Ammon's horn (tissue), 1 donor: ENCODE data around the gene ARL5C.

Experiments
- DNase-seq: peaks from one replicate; pipeline ENCODE4 v3.0.0-alpha.2; 2016; ENCODE audit warnings: low spot score

Gene ARL5C, protein sequence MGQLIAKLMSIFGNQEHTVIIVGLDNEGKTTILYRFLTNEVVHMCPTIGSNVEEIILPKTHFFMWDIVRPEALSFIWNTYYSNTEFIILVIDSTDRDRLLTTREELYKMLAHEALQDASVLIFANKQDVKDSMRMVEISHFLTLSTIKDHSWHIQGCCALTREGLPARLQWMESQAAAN

DNA sequence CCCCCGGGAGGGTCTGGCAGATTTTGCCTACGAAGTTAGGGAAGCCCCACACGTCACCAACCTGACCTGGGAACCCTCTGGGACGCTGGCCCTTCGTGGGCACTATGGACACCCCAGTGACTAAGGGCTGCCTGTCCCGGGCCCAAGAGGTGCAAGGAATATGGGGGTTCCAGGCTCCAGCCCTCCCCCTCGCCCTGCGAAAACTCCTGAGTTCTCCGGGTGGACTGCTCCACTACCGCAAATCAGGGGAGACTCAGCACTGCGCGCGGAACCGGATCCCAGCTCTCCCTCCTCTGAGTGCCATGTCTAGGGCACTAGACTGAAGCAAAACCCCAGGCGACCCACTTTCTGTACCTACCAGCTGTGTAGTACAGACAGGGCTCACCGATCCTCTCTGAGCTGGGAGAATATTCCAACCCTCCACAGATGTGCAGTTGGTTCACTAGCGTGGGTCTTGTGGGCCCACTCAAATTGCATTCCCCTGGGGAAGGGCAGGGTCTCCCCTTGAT lies at the start of gene ARL5C:
Gene ARL5C (minus strand): TSS at position 321 of the 509 bp plus-strand sequence. CDS start 401 bp downstream, outside the sequence.
- no peak for DNase-seq

DNA sequence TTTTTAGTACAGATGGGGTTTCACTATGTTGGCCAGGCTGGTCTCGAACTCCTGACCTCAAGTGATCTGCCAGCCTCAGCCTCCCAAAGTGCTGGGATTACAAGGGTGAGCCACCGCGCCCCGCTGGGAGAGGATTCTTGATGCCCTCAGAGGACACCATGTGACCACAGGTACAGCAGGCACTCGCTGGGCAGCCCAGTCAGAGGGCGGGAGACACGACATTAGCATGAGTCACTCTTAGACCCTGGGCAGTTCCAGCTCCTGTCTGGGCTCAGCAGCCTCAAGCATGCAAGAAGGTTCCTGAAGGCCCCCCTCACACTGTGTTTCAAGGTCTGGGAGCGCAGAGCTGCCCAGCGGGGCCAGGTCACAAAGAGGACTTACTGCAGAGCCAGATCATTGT lies 47.9 kb upstream of the ARL5C start:
- DNase-seq: no peak

DNA sequence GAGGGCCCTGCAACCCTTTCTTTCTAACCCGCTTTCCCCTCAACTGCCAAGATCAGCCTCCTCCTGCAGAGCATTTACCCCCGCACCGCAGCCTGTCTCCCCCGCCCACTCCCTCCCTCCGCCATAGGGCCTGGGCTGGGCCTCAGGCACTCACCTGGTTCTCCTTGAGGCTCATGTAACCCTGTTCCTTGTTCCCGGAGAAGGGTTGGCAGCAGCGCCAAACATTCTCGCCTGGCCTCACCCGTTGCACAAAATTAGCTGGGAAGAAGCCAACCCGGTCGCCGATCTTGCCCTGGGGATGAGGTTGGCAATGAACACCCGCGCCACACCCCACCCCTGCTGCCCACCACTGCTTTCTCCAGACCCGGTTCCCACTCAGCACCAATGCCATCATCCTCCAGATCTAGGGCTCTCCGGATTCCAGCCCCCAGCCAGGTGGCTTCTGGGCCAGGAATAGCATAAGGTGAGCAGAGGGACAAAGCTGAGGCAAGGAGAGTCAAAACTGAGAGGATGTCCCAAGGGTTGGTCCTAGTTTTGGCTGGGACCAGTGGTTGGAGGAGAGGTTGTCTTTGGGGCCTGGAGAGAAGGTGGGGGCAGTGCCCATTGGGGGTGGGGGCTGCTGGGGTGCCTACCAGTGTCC lies 47.0 kb upstream of the ARL5C start:
- DNase-seq: no peak

DNA sequence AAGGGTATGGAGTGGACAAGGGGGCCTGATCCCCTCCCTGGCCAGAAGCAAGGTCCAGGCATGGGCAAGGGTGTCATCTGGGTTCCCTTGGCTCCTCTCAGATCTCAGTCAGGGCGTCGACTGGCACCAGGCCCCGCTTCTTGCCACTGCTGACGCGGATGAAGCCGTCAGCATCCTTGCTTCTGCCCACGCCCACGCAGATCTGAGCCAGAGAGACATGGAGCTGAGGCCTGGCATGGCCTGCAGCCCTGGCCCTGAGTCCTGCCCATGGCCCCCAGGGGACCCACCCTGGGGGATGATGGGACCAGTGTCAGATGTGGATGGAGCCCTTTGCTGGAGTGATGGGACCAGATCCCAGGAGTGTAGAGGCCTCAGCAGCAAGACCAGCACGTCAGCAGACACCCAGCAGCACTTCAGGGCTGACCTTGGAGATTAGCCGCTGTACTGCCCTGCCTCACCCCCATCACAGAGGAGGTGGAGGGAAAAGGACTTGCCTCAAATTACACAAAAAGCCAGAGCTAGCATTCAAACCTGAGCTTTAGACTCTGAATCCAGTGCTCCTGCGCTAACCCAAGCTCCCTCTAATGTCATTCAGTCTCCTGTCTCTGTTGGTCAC lies 46.3 kb upstream of the ARL5C start:
- DNase-seq: no peak

DNA sequence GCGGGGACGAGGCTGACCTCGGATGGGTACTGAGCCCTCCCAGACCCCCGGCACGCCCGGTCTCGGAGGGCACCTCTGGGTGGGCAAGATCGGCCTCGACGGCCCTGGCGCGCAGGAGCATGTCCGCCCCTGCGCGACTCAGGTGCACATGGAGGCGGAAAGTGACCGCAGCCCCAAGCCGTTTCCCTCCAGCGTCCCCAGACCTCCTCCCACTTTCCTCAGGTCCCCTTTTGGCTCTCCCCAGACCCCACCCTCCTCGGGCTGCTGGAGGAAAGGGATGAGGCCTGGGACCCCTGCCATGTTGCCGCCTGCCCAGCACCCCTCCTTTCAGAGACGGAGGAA lies 44.1 kb upstream of the ARL5C start:
- no peak for DNase-seq

DNA sequence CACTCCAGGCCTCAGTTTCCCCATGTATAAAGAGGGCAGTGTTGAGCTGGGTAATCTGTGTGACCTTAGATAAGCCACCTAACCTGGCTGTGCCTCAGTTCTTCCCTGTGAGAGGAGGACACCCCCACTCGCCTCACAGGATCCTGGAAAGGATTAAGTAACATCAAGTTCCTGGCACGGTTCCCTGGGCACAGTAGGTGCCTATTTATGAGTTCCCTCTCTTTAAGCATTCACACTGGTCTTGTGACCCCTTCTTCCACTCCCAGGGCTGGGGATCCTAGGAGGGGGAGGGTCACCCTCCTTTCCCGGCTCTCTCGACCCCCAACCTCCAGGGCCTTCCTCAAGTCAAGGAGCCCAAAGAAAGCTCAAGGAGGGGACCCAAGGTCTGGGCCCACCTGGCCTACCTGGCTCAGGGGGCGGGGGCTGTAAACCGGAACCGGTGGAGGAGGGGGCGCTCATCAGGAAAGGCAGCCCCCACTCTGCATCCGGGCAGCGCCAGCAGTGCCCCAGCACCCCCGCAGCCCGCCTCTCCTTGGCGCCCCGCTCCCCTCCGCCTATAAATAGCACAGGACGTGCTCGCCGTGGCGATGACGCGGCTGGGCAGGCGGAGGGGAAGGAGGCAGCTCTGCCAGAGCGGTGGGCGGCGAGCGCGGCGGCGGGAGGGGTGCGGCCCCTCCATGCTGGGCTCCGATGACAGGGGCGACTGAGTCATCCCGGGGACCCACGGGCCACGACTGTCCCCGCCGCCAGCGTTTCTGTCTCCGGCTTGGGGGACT lies 43.5 kb upstream of the ARL5C start:
- DNase-seq: no peak

DNA sequence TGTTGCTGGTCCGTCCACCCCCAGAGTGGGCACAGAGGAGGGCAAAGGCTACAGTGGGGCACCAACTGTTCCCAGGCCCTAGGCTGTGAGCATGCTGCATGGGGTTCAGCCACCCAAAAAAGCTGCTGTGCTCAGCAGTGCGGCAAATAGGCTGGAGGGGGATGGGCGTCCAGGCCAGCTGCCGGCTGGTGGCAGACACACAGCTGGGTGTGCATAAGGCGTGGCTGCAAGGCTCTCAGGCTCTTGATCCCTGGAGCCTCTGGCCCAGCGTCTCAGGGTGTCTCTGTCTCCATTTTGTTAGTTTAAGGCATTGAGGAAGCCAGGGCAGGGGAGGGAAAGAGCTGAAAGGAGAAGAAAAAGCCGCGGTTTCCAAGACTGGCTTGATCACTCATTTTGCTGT lies 42.9 kb upstream of the ARL5C start:
- DNase-seq: no peak

DNA sequence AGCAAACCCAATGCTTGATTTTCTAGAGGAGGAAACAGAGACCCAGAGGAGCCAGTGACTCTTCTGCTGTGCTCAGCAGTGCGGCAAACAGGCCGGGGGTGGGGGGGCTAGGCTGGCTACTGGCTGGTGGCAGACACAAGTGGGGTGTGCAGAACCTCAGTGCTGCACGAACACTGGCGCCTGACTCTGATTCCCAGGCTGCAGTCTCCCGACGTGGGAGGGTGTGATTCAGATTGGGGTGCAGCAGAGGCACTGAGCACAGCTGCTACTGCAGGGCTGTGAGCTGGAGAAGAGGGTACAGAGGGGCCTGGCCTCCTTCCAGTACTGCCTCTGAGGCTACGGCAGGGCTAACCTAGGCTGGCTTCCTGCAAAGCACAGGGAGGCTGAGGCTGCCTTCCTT lies 42.2 kb upstream of the ARL5C start:
- DNase-seq: peak; percentile 70

DNA sequence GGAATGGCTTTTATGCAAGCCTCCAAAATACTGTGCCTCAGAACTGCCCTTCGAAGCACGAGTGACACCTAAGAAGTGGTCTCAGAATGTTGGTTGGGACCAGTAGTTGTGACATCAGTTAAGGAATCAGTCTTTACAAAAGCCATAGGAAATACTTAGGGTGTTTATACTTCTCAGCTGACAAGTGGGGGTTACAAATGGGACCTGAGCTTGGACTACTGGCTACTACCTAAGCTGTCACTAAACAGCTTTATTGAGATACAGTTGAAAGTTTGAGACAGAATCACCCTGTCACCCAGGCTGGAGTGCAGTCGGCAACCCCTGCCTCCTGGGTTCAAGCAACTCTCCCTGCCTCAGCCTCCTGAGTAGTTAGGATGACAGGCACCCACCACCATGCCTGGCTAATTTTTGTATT lies 39.2 kb upstream of the ARL5C start:
- DNase-seq: no peak

DNA sequence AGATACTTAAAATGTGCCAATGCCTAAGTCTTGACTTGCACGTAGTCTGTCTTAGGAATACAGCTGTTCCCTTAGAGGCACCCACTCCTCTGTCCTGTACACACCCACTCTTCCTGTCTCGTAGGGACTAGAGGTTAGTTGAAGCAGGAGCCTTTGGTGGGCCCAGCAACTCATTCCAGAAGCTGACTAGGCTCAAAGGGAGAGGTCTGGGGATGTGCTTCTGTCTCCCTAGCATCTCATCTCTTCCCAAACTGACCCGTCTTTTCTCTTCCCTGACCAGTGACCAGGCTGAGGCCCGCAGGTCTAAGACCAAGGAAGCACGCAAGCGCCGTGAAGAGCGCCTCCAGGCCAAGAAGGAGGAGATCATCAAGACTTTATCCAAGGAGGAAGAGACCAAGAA lies 38.3 kb upstream of the ARL5C start:
- no peak for DNase-seq

DNA sequence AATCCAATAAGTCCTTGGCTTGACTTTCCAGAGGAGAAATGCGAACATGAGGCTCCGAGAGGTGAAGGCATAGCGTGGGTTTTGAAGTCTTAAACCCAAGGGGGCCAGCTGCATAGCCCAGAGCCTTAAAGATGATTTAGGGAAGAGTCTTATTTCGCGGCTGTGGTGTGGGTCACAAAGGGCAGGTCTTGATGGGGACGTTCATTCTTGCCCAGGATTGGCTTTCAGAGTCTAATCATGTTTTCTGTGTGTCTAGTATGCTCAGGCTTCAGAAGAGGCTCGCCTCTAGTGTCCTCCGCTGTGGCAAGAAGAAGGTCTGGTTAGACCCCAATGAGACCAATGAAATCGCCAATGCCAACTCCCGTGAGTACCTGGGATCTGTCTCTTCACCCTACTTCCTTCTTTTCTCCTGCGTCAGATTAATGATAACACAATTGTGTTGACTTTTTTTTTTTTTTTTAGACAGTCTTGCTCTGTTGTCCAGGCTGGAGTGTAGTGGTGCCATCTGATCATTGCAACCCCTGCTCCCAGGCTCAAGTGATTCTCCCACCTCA lies 35.1 kb upstream of the ARL5C start:
- no peak for DNase-seq

DNA sequence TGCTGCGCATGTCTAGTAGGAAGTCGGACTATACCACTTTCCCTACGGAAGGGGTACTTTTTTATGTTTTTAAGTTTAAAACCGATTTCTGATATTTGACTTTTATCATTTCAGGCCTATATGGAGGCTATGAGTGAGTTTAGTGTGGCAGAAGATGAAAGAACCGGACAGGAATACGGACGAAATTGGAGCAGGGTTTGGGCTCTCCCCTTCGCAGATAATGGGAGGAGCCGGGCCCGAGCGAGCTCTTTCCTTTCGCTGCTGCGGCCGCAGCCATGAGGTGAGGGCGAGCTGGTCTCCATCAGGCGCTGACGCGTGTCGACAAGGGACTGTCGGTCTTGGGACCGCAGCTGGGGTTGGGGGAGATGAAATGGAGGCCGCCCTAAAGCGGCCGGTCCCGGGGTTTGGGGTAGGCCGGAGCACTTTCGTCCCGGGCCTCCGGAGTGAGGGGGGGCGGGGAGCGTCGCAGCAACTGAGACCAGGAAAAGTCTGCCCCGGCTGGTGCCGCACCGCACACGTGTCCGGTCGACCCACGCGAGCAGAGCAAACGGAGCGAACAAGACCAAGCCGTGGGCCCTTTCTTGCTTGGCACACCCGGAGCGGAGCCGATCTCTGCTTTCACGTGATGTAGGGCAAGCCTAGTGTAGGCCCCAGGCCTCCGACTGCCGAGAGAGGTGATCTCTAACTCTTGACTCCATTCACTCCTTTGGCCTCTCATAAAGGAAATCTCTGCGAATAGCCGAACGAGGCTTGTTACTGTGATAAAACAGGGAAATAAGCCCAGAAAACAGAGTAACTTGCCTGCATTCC lies 34.3 kb upstream of the ARL5C start, which contains the start of gene RPL19:
Gene RPL19 (plus strand): TSS at position 214 of the 810 bp plus-strand sequence. CDS start 62 bp downstream, at position 276.
- DNase-seq: peak; percentile 75

DNA sequence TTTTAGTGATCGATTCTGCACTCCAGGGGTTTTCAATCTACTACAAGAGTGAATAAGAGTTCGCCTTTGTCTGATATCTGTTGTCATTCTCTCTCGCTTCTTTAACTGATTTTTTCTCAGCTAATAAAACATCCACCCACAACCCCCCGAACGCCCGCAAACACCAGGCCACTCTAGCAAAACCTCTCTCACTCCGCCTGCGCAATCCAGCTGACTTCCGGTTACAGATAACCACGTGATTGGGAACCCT lies 33.8 kb upstream of the ARL5C start:
- peak; percentile 93 for DNase-seq

DNA sequence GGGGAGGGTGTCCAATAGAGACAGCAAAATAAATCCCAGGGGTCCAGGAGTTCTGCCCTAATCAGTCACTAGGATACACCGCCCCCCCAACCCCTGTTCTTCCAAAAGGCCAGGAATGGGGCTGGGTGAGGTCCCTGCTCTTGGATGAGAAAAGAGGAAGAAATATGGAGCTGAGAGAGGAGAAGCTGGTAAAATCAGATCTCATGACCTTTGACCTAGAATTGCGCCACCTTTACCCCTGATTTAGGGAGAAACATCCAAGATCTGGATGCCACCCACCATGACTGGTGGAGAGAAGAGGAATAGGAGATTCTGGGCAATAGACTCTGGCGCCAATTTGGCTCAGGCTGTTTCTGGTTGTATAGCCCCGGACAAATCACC lies 32.2 kb upstream of the ARL5C start:
- no peak for DNase-seq

DNA sequence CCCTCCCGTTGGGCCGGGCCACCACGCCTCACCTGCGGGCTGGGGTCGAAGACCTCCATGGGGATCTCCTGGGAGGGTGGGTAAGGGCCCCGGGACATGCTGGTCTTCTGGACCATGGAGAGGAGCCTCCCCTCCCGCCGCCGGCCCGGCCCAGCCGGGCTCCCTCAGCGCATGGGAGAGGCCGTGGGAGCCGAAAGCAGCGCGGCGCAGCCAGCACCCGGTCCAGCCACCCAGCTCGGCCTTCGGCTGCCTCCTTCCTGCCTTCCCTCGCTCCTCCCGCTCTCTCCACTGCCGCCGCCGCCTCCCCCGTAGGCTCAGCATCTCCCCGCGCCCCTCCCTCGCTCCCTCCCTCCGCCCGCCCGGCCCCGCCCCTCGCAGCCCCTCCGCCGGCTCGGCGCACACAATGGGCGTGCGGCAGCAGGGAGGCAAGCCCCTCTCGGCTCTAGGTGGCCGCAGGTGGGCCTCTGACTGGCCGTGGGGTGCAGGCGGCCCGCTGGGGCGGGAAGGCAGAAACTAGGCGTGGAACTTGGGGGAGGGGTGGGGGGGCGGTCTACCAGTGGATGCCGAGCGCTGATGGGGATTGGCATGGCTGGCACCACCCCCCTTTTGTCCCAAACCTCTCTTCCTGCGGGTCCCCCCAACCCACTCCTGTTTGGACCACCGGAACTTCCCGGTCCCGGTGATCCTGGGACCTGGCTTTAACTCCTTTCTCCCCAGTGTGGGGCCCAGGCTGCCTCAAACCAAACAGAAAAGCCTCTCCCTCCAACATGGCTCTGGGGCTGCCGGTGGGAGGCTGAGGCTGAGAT lies 31.6 kb upstream of the ARL5C start, which contains the start of gene CACNB1:
Gene CACNB1 (minus strand): TSS at position 290 of the 806 bp plus-strand sequence. CDS start 174 bp downstream, at position 116.
- peak; percentile 86 for DNase-seq

DNA sequence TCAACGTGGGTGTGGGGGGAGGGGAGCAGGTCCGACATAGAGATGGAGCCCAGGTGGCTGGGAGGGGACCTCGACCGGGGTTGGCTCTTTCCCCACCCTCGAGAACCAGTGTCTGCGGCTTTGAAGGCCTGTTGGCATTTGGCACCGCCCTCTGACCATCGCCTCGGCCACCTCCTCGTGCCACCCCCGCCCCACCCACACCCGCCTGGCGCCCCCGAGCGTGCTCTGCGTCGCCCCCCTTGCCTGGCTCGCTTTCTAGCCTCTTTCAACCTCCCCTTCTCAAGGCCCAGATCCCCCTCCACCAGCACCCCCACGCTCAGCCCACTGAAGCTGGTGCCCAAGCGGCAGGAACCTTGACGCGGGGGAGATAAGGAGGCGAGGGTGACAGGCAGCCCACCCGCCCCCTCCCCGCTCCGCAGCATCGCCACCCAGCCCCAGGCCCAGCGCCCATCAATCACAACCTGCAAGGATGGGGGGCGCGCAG lies 30.9 kb upstream of the ARL5C start:
- DNase-seq: no peak

DNA sequence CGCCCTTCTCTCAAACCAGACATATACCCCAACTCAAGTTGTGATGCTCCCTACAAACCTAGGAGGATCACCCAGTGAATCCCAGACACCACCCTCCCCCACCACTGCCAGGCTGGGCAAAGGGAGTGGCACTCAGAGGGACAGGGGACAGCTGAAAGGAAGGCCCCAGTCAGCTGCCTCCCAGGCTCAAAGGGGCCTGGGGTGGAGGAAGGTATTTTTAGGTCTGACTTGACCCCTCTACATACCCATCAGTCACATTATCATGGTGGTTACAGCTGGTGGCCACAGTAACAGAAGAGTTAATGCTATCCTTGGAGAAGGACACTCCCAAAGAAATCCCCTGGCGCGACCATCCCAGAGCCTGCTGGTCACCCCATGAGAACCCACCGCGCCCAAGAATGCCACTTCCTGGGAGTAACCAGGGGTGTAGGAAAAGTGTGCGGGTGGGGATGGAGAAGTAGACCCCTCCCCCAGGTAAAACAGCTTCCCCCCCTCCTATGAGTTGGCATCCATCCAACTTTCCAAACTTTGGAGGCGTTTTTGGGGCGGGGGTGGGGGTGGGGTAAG lies 30.4 kb upstream of the ARL5C start:
- no peak for DNase-seq

DNA sequence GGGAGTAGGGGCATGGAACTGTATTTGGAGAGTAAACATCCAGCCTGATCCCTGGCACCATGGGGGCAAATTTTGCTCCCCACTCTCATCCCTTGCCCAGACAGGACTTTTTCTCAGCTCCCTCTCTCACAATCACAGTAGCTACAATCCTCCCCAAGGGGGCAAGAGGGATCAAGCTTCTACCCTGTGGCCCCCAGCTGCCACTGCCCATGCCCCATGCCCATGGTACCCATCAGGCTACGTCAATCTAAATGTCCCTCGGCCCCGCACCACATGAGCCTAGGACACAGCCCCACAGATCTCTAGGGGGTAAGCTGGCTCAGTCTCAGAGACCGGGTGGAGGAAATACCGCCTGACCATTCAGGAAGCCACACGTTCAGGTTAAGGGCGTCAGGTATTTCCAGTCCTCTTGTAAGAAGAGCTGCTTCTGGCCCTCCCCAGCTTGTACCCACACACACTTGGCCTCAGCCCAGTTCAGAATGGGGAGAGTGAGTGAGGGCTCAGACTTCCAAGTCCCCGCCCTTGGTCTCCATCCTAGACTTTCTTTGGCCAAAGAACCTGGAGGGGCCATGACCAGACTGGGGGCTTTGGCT lies 29.7 kb upstream of the ARL5C start:
- DNase-seq: no peak

DNA sequence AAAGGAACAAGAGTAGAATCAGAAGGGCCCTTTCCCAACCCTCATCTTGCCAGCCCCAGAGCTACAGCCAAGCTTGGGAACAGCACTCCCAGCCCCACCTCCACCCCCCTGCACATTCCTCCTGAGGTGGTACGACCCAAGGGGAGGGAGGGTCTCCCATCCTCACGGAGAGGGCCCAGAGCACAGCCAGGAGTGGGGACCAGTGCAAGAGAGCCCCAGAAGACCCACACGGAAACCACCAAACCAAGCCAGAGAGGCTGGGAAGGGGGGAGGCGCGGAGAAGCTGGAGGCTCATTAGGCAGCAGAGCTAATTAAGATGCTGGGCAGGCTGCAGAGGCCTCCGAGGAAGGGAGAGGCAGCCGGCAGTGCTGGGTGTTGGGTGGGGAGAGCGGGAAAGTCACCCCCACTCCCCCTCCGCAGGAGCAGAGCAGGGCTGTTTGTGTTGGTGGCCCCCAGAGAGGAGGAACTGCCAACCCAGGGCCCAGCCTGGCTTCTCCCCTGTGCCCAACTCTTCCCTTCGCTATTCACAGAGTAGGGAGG lies 29.1 kb upstream of the ARL5C start:
- peak; percentile 69 for DNase-seq
